Tibial nerve (tissue), 4 donors: ENCODE data around the gene COL11A2.

Source experiments
- CTCF ChIP-seq, 5 experiments: fragments of 200-600 bp in 3 of 5; fragments of 450-650 bp in 2 of 5; sonication (generic) in 3 of 5; IDR thresholded peaks; one replicate each; pipeline ENCODE4 v1.5.1; 2016 to 2019; ENCODE audit warnings: antibody characterized with exemption in 5 of 5, mild to moderate bottlenecking in 3 of 5, moderate library complexity in 2 of 5
- EP300 ChIP-seq, 2 donors: sonication (generic); formaldehyde crosslinking; IDR thresholded peaks; one replicate each; pipeline ENCODE4 v1.6.1; 2017; ENCODE audit warnings: antibody characterized with exemption in 2 of 2, mild to moderate bottlenecking in 1 of 2
- POLR2A ChIP-seq, 2 donors: fragments of 450-650 bp; IDR thresholded peaks; one replicate each; pipeline ENCODE4 v1.6.1; 2017; ENCODE audit warnings: antibody characterized with exemption in 2 of 2, mild to moderate bottlenecking in 2 of 2, moderate library complexity in 2 of 2

GRCh38 chr6:33208091-33208967 lies 16.1 kb upstream of the COL11A2 start, which contains the start of gene RING1:
- TF ChIP-seq CTCF (IDR thresholded peaks at IDR 0.05) (peak in 1 of 5 experiments; percentile 35), EP300 (IDR thresholded peaks at IDR 0.05) (peak; percentile 92 to 100), POLR2A (IDR thresholded peaks at IDR 0.05) (peak; percentile 97 to 99)
